ENCODE data around the gene SELENOP.

SELENOP gene

GRCh38 chr5:42801516-42802166 lies 10.1 kb downstream of the SELENOP start:
- no peak for DNase-seq (ENCODE audit: extremely low read depth, low read depth)
- TF ChIP-seq CTCF (IDR thresholded peaks at IDR 0.05; ENCODE audit: low read depth, low read length) = no peak

GRCh38 chr5:42800748-42801330 lies 10.9 kb downstream of the SELENOP start:
- no peak for TF ChIP-seq CTCF (IDR thresholded peaks at IDR 0.05; ENCODE audit: low read depth, low read length)
- no peak for DNase-seq (ENCODE audit: extremely low read depth, low read depth)

GRCh38 chr5:42799668-42800114 lies 12.0 kb downstream of the SELENOP start:
- no peak for DNase-seq (ENCODE audit: extremely low read depth, low read depth)
- no peak for TF ChIP-seq CTCF (IDR thresholded peaks at IDR 0.05; ENCODE audit: low read depth, low read length)

- DNase-seq (ENCODE audit: extremely low read depth, low read depth) = no peak
- no peak for TF ChIP-seq CTCF (IDR thresholded peaks at IDR 0.05; ENCODE audit: low read depth, low read length)
Observed at GRCh38 chr5:42799241-42799608, 12.5 kb downstream of the SELENOP start.

- DNase-seq (ENCODE audit: extremely low read depth, low read depth) = no peak
- TF ChIP-seq CTCF (IDR thresholded peaks at IDR 0.05; ENCODE audit: low read depth, low read length) = no peak
Observed at GRCh38 chr5:42798284-42799240, 13.1 kb downstream of the SELENOP start.

- peak; percentile 5 for DNase-seq (ENCODE audit: extremely low read depth, low read depth)
- TF ChIP-seq CTCF (IDR thresholded peaks at IDR 0.05; ENCODE audit: low read depth, low read length) = no peak
Observed at GRCh38 chr5:42791151-42791550, 20.5 kb downstream of the SELENOP start.

GRCh38 chr5:42787845-42788244 lies 23.8 kb downstream of the SELENOP start:
- TF ChIP-seq CTCF (IDR thresholded peaks at IDR 0.05; ENCODE audit: low read depth, low read length) = no peak
- no peak for DNase-seq (ENCODE audit: extremely low read depth, low read depth)
